ENCODE data around the gene ENPP3. TPM values are rescaled to one million over a fixed set of nuclear protein-coding genes. Genes with fewer than 3 reads are reported as not detected.
"Not testable (repeated sequence)": the region's sequence is repeated elsewhere in the genome, so short reads cannot be mapped to it uniquely, and the experiment has no call there.

Gene ENPP3
- total and polyA plus RNA-seq, 3 donors from 2014 or later, result 1.6 to 3.3 (median 2.8) TPM

DNA sequence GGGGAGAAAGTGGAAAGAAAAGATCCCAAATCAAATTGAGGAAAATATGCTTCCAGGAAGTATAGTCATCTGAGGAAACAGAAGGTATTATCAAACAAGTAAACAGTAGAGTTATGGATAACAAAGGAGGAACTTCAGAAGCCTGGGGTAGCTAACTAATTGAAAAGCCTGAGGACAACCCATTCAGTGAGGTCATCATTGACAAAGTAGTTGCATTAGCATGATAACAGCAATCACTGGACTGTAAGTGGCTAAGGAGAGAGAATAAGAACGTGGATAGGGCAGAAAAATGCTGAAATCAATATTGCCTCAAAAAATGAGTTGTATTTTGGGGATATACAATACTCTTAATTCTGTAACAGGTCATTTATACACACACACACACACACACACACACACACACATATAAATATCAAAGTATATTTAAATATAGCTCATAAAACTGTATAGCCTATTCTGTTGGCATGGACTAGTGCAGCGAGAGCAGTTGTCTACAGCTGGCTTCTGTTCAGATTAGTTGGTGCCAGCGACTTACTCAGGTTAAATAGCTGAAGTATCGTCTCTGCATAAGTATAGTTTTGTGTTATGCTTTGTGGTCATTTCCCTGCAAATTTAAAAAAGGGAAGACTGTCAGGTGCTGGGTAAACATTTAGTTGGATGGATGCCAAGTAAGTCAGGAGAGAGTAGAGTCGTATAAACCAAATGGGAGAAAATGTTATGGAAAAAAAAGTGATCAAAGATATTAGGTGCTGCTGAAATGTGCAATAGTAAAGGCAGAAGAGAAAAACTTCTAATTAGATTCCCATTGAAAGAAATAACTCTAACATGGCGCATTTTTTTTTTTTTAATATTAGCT is 107.6 kb downstream of the ENPP3 start:
- H3K27ac ChIP-seq, result no peak overlapping the region
- H3K4me3 ChIP-seq, result no peak overlapping the region
- H3K27me3 ChIP-seq, result no peaks in the 10 kb centered on the region
- 66 to 75% methylated on average over 6 of the region's 6 CpGs for WGBS, 2 donors
- TF ChIP-seq POLR2A (IDR thresholded peaks at IDR 0.05), result no peak
- TF ChIP-seq, protein P1, sequence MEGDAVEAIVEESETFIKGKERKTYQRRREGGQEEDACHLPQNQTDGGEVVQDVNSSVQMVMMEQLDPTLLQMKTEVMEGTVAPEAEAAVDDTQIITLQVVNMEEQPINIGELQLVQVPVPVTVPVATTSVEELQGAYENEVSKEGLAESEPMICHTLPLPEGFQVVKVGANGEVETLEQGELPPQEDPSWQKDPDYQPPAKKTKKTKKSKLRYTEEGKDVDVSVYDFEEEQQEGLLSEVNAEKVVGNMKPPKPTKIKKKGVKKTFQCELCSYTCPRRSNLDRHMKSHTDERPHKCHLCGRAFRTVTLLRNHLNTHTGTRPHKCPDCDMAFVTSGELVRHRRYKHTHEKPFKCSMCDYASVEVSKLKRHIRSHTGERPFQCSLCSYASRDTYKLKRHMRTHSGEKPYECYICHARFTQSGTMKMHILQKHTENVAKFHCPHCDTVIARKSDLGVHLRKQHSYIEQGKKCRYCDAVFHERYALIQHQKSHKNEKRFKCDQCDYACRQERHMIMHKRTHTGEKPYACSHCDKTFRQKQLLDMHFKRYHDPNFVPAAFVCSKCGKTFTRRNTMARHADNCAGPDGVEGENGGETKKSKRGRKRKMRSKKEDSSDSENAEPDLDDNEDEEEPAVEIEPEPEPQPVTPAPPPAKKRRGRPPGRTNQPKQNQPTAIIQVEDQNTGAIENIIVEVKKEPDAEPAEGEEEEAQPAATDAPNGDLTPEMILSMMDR (IDR thresholded peaks at IDR 0.05), result no peak
- no peaks in the 10 kb centered on the region for H3K9me3 ChIP-seq
- H3K4me1 ChIP-seq, result no peaks in the 10 kb centered on the region
- H3K36me3 ChIP-seq (ENCODE audit: low read depth, missing control alignments), result no peaks in the 10 kb centered on the region
- no peak for DNase-seq
- intact Hi-C loops (cut with DNase I; ENCODE audit: low total_unique reads), result no loop called here

GRCh38 chr6:131745476-131745875 is 108.4 kb downstream of the ENPP3 start:
- DNase-seq, result no peak
- H3K4me1 ChIP-seq, result no peaks in the 10 kb centered on the region
- TF ChIP-seq, protein P1 (IDR thresholded peaks at IDR 0.05), result no peak
- no peak for TF ChIP-seq POLR2A (IDR thresholded peaks at IDR 0.05)
- H3K27me3 ChIP-seq, result no peaks in the 10 kb centered on the region
- H3K27ac ChIP-seq, result no peak overlapping the region
- no peak overlapping the region for H3K4me3 ChIP-seq
- WGBS, 2 donors, result 88 to 92% methylated on average over 5 of the region's 5 CpGs
- intact Hi-C loops (cut with DNase I; ENCODE audit: low total_unique reads), result no loop called here
- H3K9me3 ChIP-seq, result no peaks in the 10 kb centered on the region
- H3K36me3 ChIP-seq (ENCODE audit: low read depth, missing control alignments), result no peaks in the 10 kb centered on the region

GRCh38 chr6:131747821-131748353 is 110.8 kb downstream of the ENPP3 start:
- no peak overlapping the region for H3K4me3 ChIP-seq
- no peaks in the 10 kb centered on the region for H3K9me3 ChIP-seq
- H3K27ac ChIP-seq, result no peak overlapping the region
- no peaks in the 10 kb centered on the region for H3K4me1 ChIP-seq
- TF ChIP-seq POLR2A (IDR thresholded peaks at IDR 0.05), result no peak
- TF ChIP-seq, protein P1 (IDR thresholded peaks at IDR 0.05), result no peak
- intact Hi-C loops (cut with DNase I; ENCODE audit: low total_unique reads), result no loop called here
- 75 to 87% methylated on average over 7 of the region's 7 CpGs for WGBS, 2 donors
- no peaks in the 10 kb centered on the region for H3K27me3 ChIP-seq
- DNase-seq, result no peak
- H3K36me3 ChIP-seq (ENCODE audit: low read depth, missing control alignments), result no peaks in the 10 kb centered on the region

DNA sequence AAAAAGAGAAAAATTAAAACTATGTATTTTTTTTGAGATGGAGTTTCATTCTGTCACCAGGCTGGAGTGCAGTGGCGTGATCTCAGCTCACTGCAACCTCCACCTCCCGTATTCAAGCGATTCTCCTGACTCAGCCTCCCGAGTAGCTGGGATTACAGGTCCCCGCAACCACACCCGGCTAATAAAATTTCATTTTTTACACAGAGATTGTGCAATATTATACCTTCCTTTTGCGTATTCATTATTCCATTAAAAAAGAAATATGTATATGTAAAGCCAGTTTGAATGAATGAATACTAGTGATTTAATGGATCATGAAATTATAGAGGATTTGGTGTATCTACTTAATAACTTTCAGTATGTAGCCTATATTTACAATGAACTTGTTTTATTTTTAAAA is 111.9 kb downstream of the ENPP3 start:
- DNase-seq, result no peak
- no peak overlapping the region for H3K27ac ChIP-seq
- H3K27me3 ChIP-seq, result no peaks in the 10 kb centered on the region
- H3K4me3 ChIP-seq, result no peak overlapping the region
- H3K4me1 ChIP-seq, result no peaks in the 10 kb centered on the region
- TF ChIP-seq, protein P1 (IDR thresholded peaks at IDR 0.05), result no peak
- TF ChIP-seq POLR2A (IDR thresholded peaks at IDR 0.05), result no peak
- intact Hi-C loops (cut with DNase I; ENCODE audit: low total_unique reads), result no loop called here
- H3K9me3 ChIP-seq, result no peaks in the 10 kb centered on the region
- 88 to 93% methylated on average over 7 of the region's 7 CpGs for WGBS, 2 donors
- H3K36me3 ChIP-seq (ENCODE audit: low read depth, missing control alignments), result no peaks in the 10 kb centered on the region

- H3K4me3 ChIP-seq; intact Hi-C loops (cut with DNase I; ENCODE audit: low total_unique reads); H3K9me3 ChIP-seq; H3K4me1 ChIP-seq; H3K27ac ChIP-seq; H3K27me3 ChIP-seq; DNase-seq; H3K36me3 ChIP-seq (ENCODE audit: low read depth, missing control alignments): not testable (repeated sequence)
- WGBS, 2 donors, result 84 to 87% methylated on average over 10 of the region's 10 CpGs
Measured at GRCh38 chr6:131751012-131751715, 114.1 kb downstream of the ENPP3 start.

Data from testis (tissue), 3 donors.